ENCODE results near the gene FICD. TPM values are rescaled to one million over a fixed set of nuclear protein-coding genes. Genes with fewer than 3 reads are reported as not detected.
"Not testable (repeated sequence)": the region's sequence is repeated elsewhere in the genome, so short reads cannot be mapped to it uniquely, and the experiment has no call there.

Gene FICD
- total and polyA plus RNA-seq, 8 donors, result 7.5 to 16.9 (median 10.6) TPM

- DNase-seq (no peak), ATAC-seq (no peak), FAIRE-seq (no peak)
- H3K27ac ChIP-seq, result no peak overlapping the region
- no peaks in the 10 kb centered on the region for H3K9me3 ChIP-seq
- no peak for TF ChIP-seq CTCF (IDR thresholded peaks at IDR 0.05)
- H3K4me1 ChIP-seq, result no peaks in the 10 kb centered on the region
- intact Hi-C loops (cut with DNase I), result no loop called here
- H3K27me3 ChIP-seq, result no peaks in the 10 kb centered on the region
- no peak overlapping the region for H3K4me3 ChIP-seq
- H3K36me3 ChIP-seq, result no peaks in the 10 kb centered on the region
- 44 to 61% methylated on average over 2 of the region's 2 CpGs for WGBS, 2 donors
Observed at GRCh38 chr12:108484845-108485244, 30.2 kb upstream of the FICD start.

GRCh38 chr12:108485371-108485770 lies 29.7 kb upstream of the FICD start:
- not testable (repeated sequence) for FAIRE-seq

GRCh38 chr12:108487029-108487428 lies 28.0 kb upstream of the FICD start:
- intact Hi-C loops (cut with DNase I); H3K27ac ChIP-seq; H3K4me1 ChIP-seq; ATAC-seq; FAIRE-seq; H3K36me3 ChIP-seq; DNase-seq; H3K27me3 ChIP-seq; H3K9me3 ChIP-seq; H3K4me3 ChIP-seq: not testable (repeated sequence)
- WGBS, 2 donors, result 61 to 73% methylated on average over 4 of the region's 4 CpGs

More at GRCh38 chr12:108485371-108485770, 29.7 kb upstream of the FICD start:
- DNase-seq; intact Hi-C loops (cut with DNase I); ATAC-seq; H3K4me3 ChIP-seq; H3K27me3 ChIP-seq; H3K27ac ChIP-seq; H3K9me3 ChIP-seq; H3K4me1 ChIP-seq; H3K36me3 ChIP-seq: not testable (repeated sequence)
- WGBS, 2 donors, result 54 to 56% methylated on average over 7 of the region's 7 CpGs

GRCh38 chr12:108491256-108491655 lies 23.8 kb upstream of the FICD start:
- H3K4me1 ChIP-seq, result no peaks in the 10 kb centered on the region
- intact Hi-C loops (cut with DNase I), result no loop called here
- FAIRE-seq (no peak), DNase-seq (no peak), ATAC-seq (no peak)
- no peaks in the 10 kb centered on the region for H3K9me3 ChIP-seq
- H3K36me3 ChIP-seq, result no peaks in the 10 kb centered on the region
- H3K4me3 ChIP-seq, result no peak overlapping the region
- no peaks in the 10 kb centered on the region for H3K27me3 ChIP-seq
- WGBS, 2 donors, result 49 to 59% methylated on average over 2 of the region's 2 CpGs
- no peak overlapping the region for H3K27ac ChIP-seq
- no peak for TF ChIP-seq CTCF (IDR thresholded peaks at IDR 0.05)

GRCh38 chr12:108495054-108495453 lies 20.0 kb upstream of the FICD start:
- WGBS, 2 donors, result 44 to 54% methylated on average over 1 of the region's 1 CpG
- FAIRE-seq, result no peak
- Histone ChIP-seq H3K36me3 (no peaks in the 10 kb centered on the region), H3K4me3 (no peak overlapping the region), H3K27me3 (no peaks in the 10 kb centered on the region), H3K27ac (no peak overlapping the region), H3K4me1 (no peaks in the 10 kb centered on the region), H3K9me3 (no peaks in the 10 kb centered on the region)
- TF ChIP-seq CTCF (IDR thresholded peaks at IDR 0.05), result peak in 1 of 4 donors; percentile 13
- intact Hi-C loops (cut with DNase I), result no loop called here
- no peak for ATAC-seq
- no peak for DNase-seq

GRCh38 chr12:108495823-108496579 lies 19.1 kb upstream of the FICD start:
- DNase-seq, result no peak
- Histone ChIP-seq H3K27me3 (no peaks in the 10 kb centered on the region), H3K27ac (no peak overlapping the region), H3K36me3 (no peaks in the 10 kb centered on the region), H3K9me3 (no peaks in the 10 kb centered on the region), H3K4me3 (no peak overlapping the region), H3K4me1 (no peaks in the 10 kb centered on the region)
- no peak for FAIRE-seq
- TF ChIP-seq CTCF (IDR thresholded peaks at IDR 0.05), result no peak
- intact Hi-C loops (cut with DNase I), result no loop called here
- no peak for ATAC-seq
- 46 to 53% methylated on average over 11 of the region's 11 CpGs for WGBS, 2 donors
